H9 (cell line): ENCODE measurements around the gene ZNF678. TPM values are rescaled to one million over a fixed set of nuclear protein-coding genes. Genes with fewer than 3 reads are reported as not detected.

Experiments
- DNase-seq: peaks from one replicate; pipeline ENCODE4 v3.0.0-alpha.2; 2017
- H2AFZ ChIP-seq: one replicate; pipeline ENCODE4 v1.6.1; 2013; ENCODE audit warnings: mild to moderate bottlenecking, low read length, control low read depth, moderate library complexity
- H2AK5ac ChIP-seq: 2 replicates; pipeline ENCODE4 v1.6.1; 2013; ENCODE audit warnings: low read length, control low read depth, mixed read lengths; ENCODE audit not compliant: insufficient read length
- H2BK120ac ChIP-seq: one replicate; pipeline ENCODE4 v1.6.1; 2013; ENCODE audit warnings: low read depth, mild to moderate bottlenecking, low read length, control low read depth, inconsistent platforms; ENCODE audit not compliant: poor library complexity, severe bottlenecking
- H2BK12ac ChIP-seq: 2 replicates; pipeline ENCODE4 v1.6.1; 2013; ENCODE audit warnings: low read length, control low read depth, mixed read lengths, low read depth; ENCODE audit not compliant: insufficient read length
- H2BK15ac ChIP-seq: 2 replicates; pipeline ENCODE4 v1.6.1; 2013; ENCODE audit warnings: low read depth, low read length, control low read depth
- H2BK20ac ChIP-seq: one replicate; pipeline ENCODE4 v1.6.1; 2013; ENCODE audit warnings: low read depth, mild to moderate bottlenecking, low read length, control low read depth, inconsistent platforms; ENCODE audit not compliant: poor library complexity, severe bottlenecking
- H2BK5ac ChIP-seq: 2 replicates; pipeline ENCODE4 v1.6.1; 2013; ENCODE audit warnings: low read length, control low read depth, mixed read lengths; ENCODE audit not compliant: insufficient read length
- H3K14ac ChIP-seq: 2 replicates; pipeline ENCODE4 v1.6.1; 2013; ENCODE audit warnings: low read length, control low read depth; ENCODE audit not compliant: insufficient read depth
- H3K18ac ChIP-seq: 2 replicates; pipeline ENCODE4 v1.6.1; 2013; ENCODE audit warnings: low read depth, mild to moderate bottlenecking, mixed read lengths, low read length, control low read depth; ENCODE audit not compliant: insufficient read length
- H3K23ac ChIP-seq: 2 replicates; pipeline ENCODE4 v1.6.1; 2013; ENCODE audit warnings: low read length, control low read depth, mixed read lengths, low read depth; ENCODE audit not compliant: insufficient read length
- H3K23me2 ChIP-seq: 2 replicates; pipeline ENCODE4 v1.6.1; 2013; ENCODE audit warnings: low read depth, mild to moderate bottlenecking, mixed read lengths, low read length, control low read depth; ENCODE audit not compliant: insufficient read length, poor library complexity, severe bottlenecking
- H3K27ac ChIP-seq: 2 replicates; pipeline ENCODE4 v1.5.1; 2013; ENCODE audit warnings: low read length, control low read depth, mixed read lengths, low read depth; ENCODE audit not compliant: insufficient read length
- H3K27me3 ChIP-seq: 2 replicates; pipeline ENCODE4 v1.6.1; 2013; ENCODE audit warnings: low read length, control low read depth, inconsistent platforms; ENCODE audit not compliant: insufficient read depth
- H3K4ac ChIP-seq: 2 replicates; pipeline ENCODE4 v1.6.1; 2013; ENCODE audit warnings: low read depth, mild to moderate bottlenecking, control low read depth, inconsistent platforms, low read length, moderate library complexity
- H3K4me1 ChIP-seq: 2 replicates; pipeline ENCODE4 v1.6.1; 2013; ENCODE audit warnings: low read length, control low read depth, inconsistent platforms; ENCODE audit not compliant: insufficient read depth
- H3K4me2 ChIP-seq: 2 replicates; pipeline ENCODE4 v1.6.1; 2013; ENCODE audit warnings: low read length, control low read depth, mixed read lengths; ENCODE audit not compliant: insufficient read length, insufficient read depth
- H3K56ac ChIP-seq: 2 replicates; pipeline ENCODE4 v1.6.1; 2013; ENCODE audit warnings: low read depth, mild to moderate bottlenecking, mixed read lengths, low read length, control low read depth; ENCODE audit not compliant: insufficient read length
- H3K79me1 ChIP-seq: 2 replicates; pipeline ENCODE4 v1.6.1; 2013; ENCODE audit warnings: low read depth, mild to moderate bottlenecking, moderate library complexity, low read length, control low read depth, inconsistent platforms; ENCODE audit not compliant: insufficient read depth, poor library complexity, severe bottlenecking
- H3K79me2 ChIP-seq: 2 replicates; pipeline ENCODE4 v1.6.1; 2013; ENCODE audit warnings: low read length, control low read depth, inconsistent platforms; ENCODE audit not compliant: insufficient read depth
- H3K9ac ChIP-seq: 2 replicates; pipeline ENCODE4 v1.6.1; 2013; ENCODE audit warnings: low read length, control low read depth, mixed read lengths; ENCODE audit not compliant: insufficient read length; ENCODE audit errors: extremely low read depth
- H3K9me3 ChIP-seq: one replicate; pipeline ENCODE4 v1.6.1; 2013; ENCODE audit warnings: low read depth, low read length, inconsistent platforms; ENCODE audit not compliant: control insufficient read depth
- H3T11ph ChIP-seq: one replicate; pipeline ENCODE4 v1.6.1; 2013; ENCODE audit warnings: mild to moderate bottlenecking, low read length, control low read depth, inconsistent platforms
- H4K20me1 ChIP-seq: one replicate; pipeline ENCODE4 v1.6.1; 2013; ENCODE audit not compliant: control insufficient read depth, insufficient read length, insufficient read depth
- H4K5ac ChIP-seq: 2 replicates; pipeline ENCODE4 v1.6.1; 2013; ENCODE audit warnings: low read depth, mild to moderate bottlenecking, mixed read lengths, low read length, control low read depth; ENCODE audit not compliant: insufficient read length
- H4K8ac ChIP-seq: replicated peaks from 2 replicates; pipeline ENCODE4 v1.6.1; 2013; ENCODE audit warnings: low read length, control low read depth, mixed read lengths, low read depth; ENCODE audit not compliant: insufficient read length
- H4K91ac ChIP-seq: 2 replicates; pipeline ENCODE4 v1.6.1; 2013; ENCODE audit warnings: low read depth, mild to moderate bottlenecking, moderate library complexity, mixed read lengths, low read length, control low read depth; ENCODE audit not compliant: insufficient read length
- H3K27ac Mint-ChIP-seq, 3 experiments: 2 replicates in 2 of 3; 3 replicates in 1 of 3; pipeline ENCODE4 v1.8.0; 2020 to 2021; ENCODE audit warnings: mixed read lengths in 3 of 3, mild to moderate bottlenecking in 1 of 3, moderate library complexity in 1 of 3
- H3K27me3 Mint-ChIP-seq: 2 replicates; pipeline ENCODE4 v1.8.0; 2021; ENCODE audit warnings: low read depth, mild to moderate bottlenecking, moderate library complexity, mixed read lengths
- H3K36me3 Mint-ChIP-seq, 3 experiments: 2 replicates in 2 of 3; 3 replicates in 1 of 3; pipeline ENCODE4 v1.8.0; 2020 to 2021; ENCODE audit warnings: low read depth in 3 of 3, mixed read lengths in 3 of 3; ENCODE audit not compliant: insufficient read depth in 1 of 3
- H3K4me1 Mint-ChIP-seq, 2 experiments: 2 replicates each; pipeline ENCODE4 v1.8.0; 2020; ENCODE audit warnings: mixed read lengths in 2 of 2
- H3K4me3 Mint-ChIP-seq, 2 experiments: 2 replicates in 1 of 2; 3 replicates in 1 of 2; pipeline ENCODE4 v1.8.0; 2020 to 2021; ENCODE audit warnings: mild to moderate bottlenecking in 2 of 2, mixed read lengths in 2 of 2, moderate library complexity in 1 of 2
- H3K9me3 Mint-ChIP-seq, 2 experiments: 2 replicates in 1 of 2; 3 replicates in 1 of 2; pipeline ENCODE4 v1.8.0; 2020; ENCODE audit warnings: mild to moderate bottlenecking in 2 of 2, mixed read lengths in 2 of 2, moderate library complexity in 1 of 2
- WGBS: extraction: QIAGEN DNeasy Blood & Tissue Kit; methylation state at CpG from one replicate; pipeline ENCODE4 v1.1.7; 2013; ENCODE audit warnings: missing lambda C conversion rate, low lambda C conversion rate, mixed read lengths; ENCODE audit not compliant: insufficient read length; ENCODE audit errors: extremely low coverage; 5-methylcytosine and 5-hydroxymethylcytosine counted together
- total RNA-seq: library from RNA; stranded (reverse); gene quantifications from 2 replicates; pipeline ENCODE4 v1.2.1, GENCODE V29; 2021
- TF ChIP-seq, protein P1 (sequence below): fragments of 200-600 bp; sonication (generic); conservative IDR thresholded peaks from 3 replicates; pipeline ENCODE4 v1.8.0; 2021; ENCODE audit warnings: antibody characterized with exemption, mild to moderate bottlenecking

ZNF678 gene
- total RNA-seq, 1 experiment from 2014 or later: 25.3 TPM

DNA sequence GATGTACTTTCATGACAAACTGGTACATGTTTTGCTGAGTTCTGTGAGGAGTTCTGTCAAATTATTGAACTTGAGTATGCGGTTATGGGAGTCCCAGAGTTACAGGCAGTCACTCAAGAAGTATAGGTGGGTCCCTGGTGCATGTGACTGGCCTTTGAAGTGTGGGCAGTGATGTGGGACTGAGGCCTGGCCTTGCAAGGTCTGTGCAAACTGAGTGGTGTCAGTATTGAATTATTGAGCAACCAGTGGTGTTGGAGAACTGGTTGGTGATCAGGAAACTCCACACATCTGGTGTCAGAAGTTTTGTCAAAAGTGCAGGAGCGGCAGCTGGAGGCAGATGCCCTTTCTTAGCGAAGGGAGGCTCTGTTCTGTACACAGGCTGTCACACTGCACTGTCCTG is 5.2 kb downstream of the ZNF678 start:
- H3K4me3 Mint-ChIP-seq: no peak overlapping the region
- peaks cover 5% of the 10 kb centered on the region for H3K23me2 ChIP-seq
- no peak overlapping the region for H3K4me2 ChIP-seq
- H3K27ac Mint-ChIP-seq: no peak overlapping the region; a peak in 1 of 7 replicates
- H3K4me1 Mint-ChIP-seq: peaks cover 17 to 27% of the 10 kb centered on the region in 2 experiments
- no peak overlapping the region for H2BK5ac ChIP-seq
- no peak overlapping the region for H3K4ac ChIP-seq
- H3K36me3 Mint-ChIP-seq: peaks cover 8 to 43% (median 17%) of the 10 kb centered on the region in 3 experiments; a peak in 6 of 7 replicates
- H3K18ac ChIP-seq: no peak overlapping the region
- no peaks in the 10 kb centered on the region; the same call in 1 of the 2 replicates for H3K4me1 ChIP-seq
- H3K23ac ChIP-seq: no peak overlapping the region
- H3T11ph ChIP-seq: no peak overlapping the region
- peaks cover 13% of the 10 kb centered on the region for H3K79me1 ChIP-seq
- H2BK20ac ChIP-seq: no peak overlapping the region
- H2BK120ac ChIP-seq: no peak overlapping the region
- no peak overlapping the region for H3K27ac ChIP-seq
- no peak overlapping the region for H4K8ac ChIP-seq
- no CpG with 5 or more reads among the region's 3 CpGs for WGBS
- H4K20me1 ChIP-seq: no peaks in the 10 kb centered on the region
- H3K27me3 ChIP-seq: no peaks in the 10 kb centered on the region
- TF ChIP-seq, protein P1, sequence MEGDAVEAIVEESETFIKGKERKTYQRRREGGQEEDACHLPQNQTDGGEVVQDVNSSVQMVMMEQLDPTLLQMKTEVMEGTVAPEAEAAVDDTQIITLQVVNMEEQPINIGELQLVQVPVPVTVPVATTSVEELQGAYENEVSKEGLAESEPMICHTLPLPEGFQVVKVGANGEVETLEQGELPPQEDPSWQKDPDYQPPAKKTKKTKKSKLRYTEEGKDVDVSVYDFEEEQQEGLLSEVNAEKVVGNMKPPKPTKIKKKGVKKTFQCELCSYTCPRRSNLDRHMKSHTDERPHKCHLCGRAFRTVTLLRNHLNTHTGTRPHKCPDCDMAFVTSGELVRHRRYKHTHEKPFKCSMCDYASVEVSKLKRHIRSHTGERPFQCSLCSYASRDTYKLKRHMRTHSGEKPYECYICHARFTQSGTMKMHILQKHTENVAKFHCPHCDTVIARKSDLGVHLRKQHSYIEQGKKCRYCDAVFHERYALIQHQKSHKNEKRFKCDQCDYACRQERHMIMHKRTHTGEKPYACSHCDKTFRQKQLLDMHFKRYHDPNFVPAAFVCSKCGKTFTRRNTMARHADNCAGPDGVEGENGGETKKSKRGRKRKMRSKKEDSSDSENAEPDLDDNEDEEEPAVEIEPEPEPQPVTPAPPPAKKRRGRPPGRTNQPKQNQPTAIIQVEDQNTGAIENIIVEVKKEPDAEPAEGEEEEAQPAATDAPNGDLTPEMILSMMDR: no peak
- H2AK5ac ChIP-seq: no peak overlapping the region
- no peaks in the 10 kb centered on the region for H3K9me3 ChIP-seq
- peaks cover 3 to 28% of the 10 kb centered on the region in 2 experiments; a peak in 4 of 5 replicates for H3K9me3 Mint-ChIP-seq
- no peak overlapping the region for H3K9ac ChIP-seq
- DNase-seq: no peak
- no peak overlapping the region for H3K56ac ChIP-seq
- H3K14ac ChIP-seq: no peak overlapping the region
- no peak overlapping the region for H2AFZ ChIP-seq
- no peak overlapping the region for H2BK12ac ChIP-seq
- no peaks in the 10 kb centered on the region for H3K27me3 Mint-ChIP-seq
- no peak overlapping the region for H2BK15ac ChIP-seq
- H4K91ac ChIP-seq: no peak overlapping the region
- H3K79me2 ChIP-seq: peaks cover 34% of the 10 kb centered on the region; the same call in 1 of the 2 replicates
- H4K5ac ChIP-seq: no peak overlapping the region
